HG03159 (cell line): Measurements from ENCODE around the gene SH3RF3.

Source experiments
- ATAC-seq: cut with Tn5 transposase; IDR thresholded peaks from one replicate; pipeline ENCODE4 v1.9.1; 2021; ENCODE audit warnings: mild to moderate bottlenecking, moderate library complexity; ENCODE audit not compliant: unreplicated experiment

Gene SH3RF3

GRCh38 chr2:109442715-109443319 lies 313.8 kb downstream of the SH3RF3 start:
- no peak for ATAC-seq

- no peak for ATAC-seq
Measured at GRCh38 chr2:109444916-109445315, 315.9 kb downstream of the SH3RF3 start.

- ATAC-seq = no peak
Measured at GRCh38 chr2:109446278-109447131, 317.5 kb downstream of the SH3RF3 start.

GRCh38 chr2:109447251-109447661 lies 318.3 kb downstream of the SH3RF3 start:
- ATAC-seq = no peak

GRCh38 chr2:109447776-109448175 lies 318.8 kb downstream of the SH3RF3 start:
- ATAC-seq = no peak

- ATAC-seq = no peak
Measured at GRCh38 chr2:109448207-109448606, 319.2 kb downstream of the SH3RF3 start.

GRCh38 chr2:109448946-109449788 lies 320.2 kb downstream of the SH3RF3 start:
- ATAC-seq = no peak

- ATAC-seq = no peak
Measured at GRCh38 chr2:109450574-109451273, 321.7 kb downstream of the SH3RF3 start.

- ATAC-seq = no peak
Measured at GRCh38 chr2:109451671-109452070, 322.7 kb downstream of the SH3RF3 start.

GRCh38 chr2:109452318-109453305 lies 323.6 kb downstream of the SH3RF3 start:
- no peak for ATAC-seq

- no peak for ATAC-seq
Measured at GRCh38 chr2:109453371-109453995, 324.5 kb downstream of the SH3RF3 start.

GRCh38 chr2:109454304-109454703 lies 325.3 kb downstream of the SH3RF3 start:
- no peak for ATAC-seq

- ATAC-seq = no peak
Measured at GRCh38 chr2:109454765-109455394, 325.9 kb downstream of the SH3RF3 start.

GRCh38 chr2:109455731-109456691 lies 327.0 kb downstream of the SH3RF3 start:
- no peak for ATAC-seq

GRCh38 chr2:109456776-109457175 lies 327.8 kb downstream of the SH3RF3 start:
- ATAC-seq = no peak

GRCh38 chr2:109457366-109457765 lies 328.4 kb downstream of the SH3RF3 start:
- no peak for ATAC-seq

- ATAC-seq = no peak
Measured at GRCh38 chr2:109457794-109458193, 328.8 kb downstream of the SH3RF3 start.

GRCh38 chr2:109458512-109458911 lies 329.5 kb downstream of the SH3RF3 start:
- no peak for ATAC-seq
